Loucy (cell line): ENCODE data around the gene BCL11A.

Experiments used
- CTCF ChIP-seq: fragments of 200-600 bp; sonication (generic); conservative IDR thresholded peaks from 2 replicates; pipeline ENCODE4 v1.5.1; 2014; ENCODE audit warnings: mild to moderate bottlenecking, antibody characterized with exemption, low read length
- EZH2phosphoT487 ChIP-seq: fragments of 200-600 bp; IDR thresholded peaks from 2 replicates; pipeline ENCODE4 v1.6.1; 2018; ENCODE audit warnings: antibody characterized with exemption, mild to moderate bottlenecking, moderate library complexity, borderline replicate concordance

DNA sequence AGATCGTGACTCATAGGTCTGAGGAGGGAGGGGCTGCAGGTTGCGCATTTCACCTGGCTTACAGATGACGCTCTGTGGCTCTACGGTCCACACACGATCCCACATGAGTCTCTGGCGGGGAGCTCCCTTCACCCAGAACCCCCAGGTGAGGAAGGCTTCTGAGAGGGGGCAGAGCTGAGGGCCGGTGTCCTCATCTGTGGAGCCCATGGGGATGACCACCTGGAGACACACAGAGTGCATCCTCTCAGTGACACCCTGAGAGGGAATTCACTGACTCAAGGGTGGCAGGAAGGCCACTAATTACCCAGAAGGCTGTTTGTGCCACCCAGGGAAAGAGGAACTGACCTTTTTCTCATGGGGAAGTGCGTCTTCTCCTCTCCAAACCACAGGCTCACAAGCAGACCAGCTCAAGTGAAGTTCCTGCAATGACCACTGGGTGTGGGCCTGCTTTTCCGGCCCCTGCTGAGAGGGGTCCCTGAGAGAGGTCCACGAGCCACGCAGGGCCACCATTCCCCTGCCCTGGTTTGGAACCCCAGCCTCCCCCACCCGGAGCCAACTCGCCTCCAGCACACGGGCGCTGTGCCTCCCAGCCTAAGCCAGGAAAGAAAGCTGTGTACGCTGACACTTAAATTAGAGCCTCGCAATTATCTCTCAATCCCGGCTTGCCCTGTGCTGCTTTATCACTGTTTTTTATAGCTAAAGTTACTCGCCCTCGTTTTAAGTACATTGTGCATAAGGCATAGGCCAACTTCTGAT, 114.1 kb downstream of the BCL11A start:
- peak; percentile 45; the same call in 1 of the 2 replicates for TF ChIP-seq CTCF
- no peak for TF ChIP-seq EZH2phosphoT487
